GM19468 (cell line): ENCODE data around the gene GDF9.
A peak's percentile ranks its signal among the peaks of the same experiment; 100 is the strongest.

Experiments
- ATAC-seq: cut with Tn5 transposase; IDR thresholded peaks from one replicate; pipeline ENCODE4 v1.9.1; 2021; ENCODE audit warnings: mild to moderate bottlenecking, moderate library complexity, moderate number of reproducible peaks; ENCODE audit not compliant: unreplicated experiment; ENCODE audit errors: extremely low read depth

Gene GDF9

DNA sequence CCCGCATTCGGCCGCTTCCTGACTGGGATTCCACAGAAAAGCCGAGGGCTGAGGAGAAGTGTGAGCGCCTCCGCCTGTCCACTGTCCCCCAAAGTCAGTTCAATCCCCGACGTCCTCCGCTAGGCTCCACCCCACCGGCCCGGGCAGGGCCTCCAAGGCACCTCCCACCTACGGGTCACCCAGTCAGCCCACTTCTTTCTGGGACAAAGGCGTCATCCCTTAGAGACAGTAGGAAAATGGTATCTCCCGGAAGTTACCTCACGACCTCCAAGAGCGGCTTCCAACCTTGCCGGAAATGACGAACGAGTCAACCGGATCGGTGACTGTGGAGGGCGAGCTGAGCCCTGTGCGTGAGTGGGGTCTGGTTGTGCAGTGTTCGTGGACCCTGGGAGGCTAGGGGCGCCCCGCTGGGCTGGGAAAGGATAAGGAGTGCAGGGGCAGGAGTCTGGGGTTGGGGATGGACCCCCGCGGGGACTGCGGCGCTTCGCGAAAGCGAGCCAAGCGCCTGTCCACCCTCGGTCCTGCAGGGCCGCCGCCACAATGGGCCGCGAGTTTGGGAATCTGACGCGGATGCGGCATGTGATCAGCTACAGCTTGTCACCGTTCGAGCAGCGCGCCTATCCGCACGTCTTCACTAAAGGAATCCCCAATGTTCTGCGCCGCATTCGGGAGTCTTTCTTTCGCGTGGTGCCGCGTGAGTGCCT, at the start of gene GDF9, which contains the start of gene UQCRQ:
TSS of gene GDF9 (minus strand) at position 128 of the 704 bp plus-strand sequence. CDS start 1,936 bp downstream, outside the sequence.
TSS of gene UQCRQ (plus strand) at position 301 of the 704 bp plus-strand sequence. CDS start at position 541, 240 bp downstream.
- peak; percentile 89 for ATAC-seq

- ATAC-seq = no peak
Measured at GRCh38 chr5:132915681-132916080, 49.4 kb upstream of the GDF9 start.

DNA sequence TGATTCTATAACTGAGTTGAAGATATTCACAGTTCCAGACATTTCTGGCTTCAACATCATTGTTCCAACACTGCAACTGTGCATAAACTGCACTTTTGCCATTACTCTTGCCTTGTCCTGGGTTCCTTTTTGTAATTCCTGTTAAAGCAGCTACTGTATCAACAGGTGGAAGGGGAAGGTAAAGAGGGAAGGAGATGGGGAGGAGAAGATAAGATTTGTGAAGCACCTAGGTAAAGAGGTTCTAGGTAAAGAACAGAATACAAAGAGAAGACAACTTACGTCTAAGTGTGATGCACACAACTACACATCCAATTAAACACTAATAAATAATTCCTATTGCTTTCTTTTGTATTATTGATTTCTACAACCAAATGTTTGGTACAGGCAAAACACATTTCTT, 43.4 kb upstream of the GDF9 start:
- ATAC-seq = no peak

- no peak for ATAC-seq
Measured at GRCh38 chr5:132907161-132907560, 40.9 kb upstream of the GDF9 start.

DNA sequence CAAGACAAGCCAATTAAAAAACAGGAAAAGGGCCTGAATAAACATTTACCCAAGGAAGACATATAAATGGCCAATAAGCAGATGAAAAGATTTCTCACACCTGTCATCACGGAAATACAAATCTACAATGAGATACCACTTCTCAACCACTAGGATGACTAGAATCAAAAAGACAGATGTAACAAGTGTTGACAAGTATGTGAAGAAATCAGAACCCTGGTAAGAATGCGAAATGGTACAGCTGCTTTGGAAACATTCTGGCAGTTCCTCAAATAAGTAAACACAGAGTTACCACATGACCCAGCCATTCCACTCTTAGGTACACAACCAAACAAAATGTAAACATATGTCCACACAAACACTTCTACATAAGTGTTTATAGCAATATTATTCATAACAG, 39.7 kb upstream of the GDF9 start:
- no peak for ATAC-seq

DNA sequence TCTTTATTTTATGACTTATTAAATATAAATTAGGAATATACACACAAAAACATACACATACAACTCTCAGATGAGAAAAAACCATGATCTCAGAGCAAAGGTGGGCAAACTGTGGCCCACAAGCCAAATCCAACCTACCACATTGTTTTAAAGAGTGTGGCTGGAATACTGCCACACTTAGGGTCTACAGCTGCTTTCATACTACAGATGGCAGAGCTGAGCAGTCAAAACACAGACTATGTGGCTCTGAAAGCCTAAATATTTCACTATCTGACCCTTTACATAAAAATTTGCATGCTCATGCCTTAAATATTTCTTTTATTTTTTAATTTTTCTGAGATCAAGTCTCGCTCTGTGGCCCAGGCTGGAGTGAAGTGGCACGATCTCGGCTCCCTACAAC, 35.5 kb upstream of the GDF9 start:
- ATAC-seq = no peak

GRCh38 chr5:132901036-132901435, 34.8 kb upstream of the GDF9 start:
- ATAC-seq = no peak

GRCh38 chr5:132898094-132898493, 31.8 kb upstream of the GDF9 start:
- no peak for ATAC-seq

GRCh38 chr5:132896685-132897084, 30.4 kb upstream of the GDF9 start:
- no peak for ATAC-seq

- ATAC-seq = no peak
Measured at GRCh38 chr5:132895719-132896305, 29.5 kb upstream of the GDF9 start.

- no peak for ATAC-seq
Measured at GRCh38 chr5:132890817-132891216, 24.5 kb upstream of the GDF9 start.

DNA sequence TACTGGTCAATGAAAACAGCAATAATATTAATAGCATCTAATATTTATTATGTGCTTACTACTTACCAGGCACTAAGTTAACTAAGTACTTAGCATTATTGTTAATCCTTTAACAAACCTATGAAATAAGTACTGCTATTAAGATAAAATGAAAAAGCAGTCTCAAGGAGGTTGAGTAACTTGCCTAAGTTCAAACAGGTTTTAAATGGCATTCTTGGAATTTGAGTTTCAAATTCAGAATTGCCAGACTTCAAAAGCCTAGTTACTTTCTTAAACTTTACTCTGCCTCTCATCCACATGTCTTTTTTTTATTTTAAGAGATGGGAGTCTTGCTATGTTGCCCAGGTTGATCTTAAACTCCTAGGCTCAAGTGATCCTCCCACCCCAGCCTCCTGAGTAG, 23.2 kb upstream of the GDF9 start:
- no peak for ATAC-seq

DNA sequence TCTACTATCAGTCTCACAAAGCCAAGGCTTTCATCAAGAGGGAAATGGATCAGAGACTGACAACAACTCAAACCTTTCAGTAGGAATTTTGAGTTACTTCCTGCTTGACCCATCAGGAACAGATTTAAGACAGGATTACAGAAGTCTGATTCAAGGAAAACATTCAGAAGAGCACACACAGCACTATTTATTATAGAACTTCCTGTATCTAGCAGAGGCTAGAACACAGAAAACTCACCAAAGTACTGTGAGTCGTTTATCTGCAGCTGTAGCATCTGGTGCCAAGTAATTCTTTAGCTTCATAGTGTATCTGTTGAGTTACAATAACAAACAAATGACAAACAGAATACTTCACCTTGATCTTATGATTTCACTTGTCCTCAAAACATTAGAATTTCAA, 21.0 kb upstream of the GDF9 start:
- no peak for ATAC-seq

DNA sequence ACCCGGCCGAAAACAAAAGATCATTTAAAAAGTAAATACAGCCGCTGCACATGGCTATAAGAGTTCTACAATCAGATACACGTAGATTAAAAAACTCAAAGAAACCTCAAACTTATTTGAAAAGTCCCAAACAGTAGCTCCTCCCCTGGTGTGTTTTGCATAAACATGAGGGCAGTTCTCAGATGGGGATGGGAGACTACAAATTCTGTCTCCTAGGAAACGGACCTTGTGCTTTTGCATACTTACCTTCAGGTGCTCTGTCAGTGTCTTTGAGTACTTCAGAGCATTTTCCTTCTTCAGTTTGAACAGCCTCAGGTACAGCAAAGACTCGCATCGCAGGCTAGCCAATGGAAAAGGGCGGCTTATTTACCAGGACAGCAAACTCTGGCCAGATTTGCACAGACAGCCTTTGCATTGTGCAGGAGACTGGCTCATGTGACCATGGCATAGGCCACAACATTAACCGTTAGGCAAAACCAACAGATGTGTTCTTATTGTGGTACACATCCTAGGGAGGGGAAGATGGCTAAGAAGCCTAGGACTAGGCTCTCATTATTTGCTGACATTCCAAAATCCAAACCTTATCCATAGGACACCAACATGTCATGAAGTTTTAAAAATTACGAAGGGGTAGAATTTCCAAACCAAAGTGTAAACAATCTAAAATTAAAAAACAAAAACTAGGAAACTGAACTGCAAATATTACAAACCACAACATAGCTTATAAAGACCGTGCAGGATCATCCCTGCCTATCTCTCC, 20.0 kb upstream of the GDF9 start:
- ATAC-seq = no peak

GRCh38 chr5:132884548-132884947, 18.3 kb upstream of the GDF9 start:
- no peak for ATAC-seq

DNA sequence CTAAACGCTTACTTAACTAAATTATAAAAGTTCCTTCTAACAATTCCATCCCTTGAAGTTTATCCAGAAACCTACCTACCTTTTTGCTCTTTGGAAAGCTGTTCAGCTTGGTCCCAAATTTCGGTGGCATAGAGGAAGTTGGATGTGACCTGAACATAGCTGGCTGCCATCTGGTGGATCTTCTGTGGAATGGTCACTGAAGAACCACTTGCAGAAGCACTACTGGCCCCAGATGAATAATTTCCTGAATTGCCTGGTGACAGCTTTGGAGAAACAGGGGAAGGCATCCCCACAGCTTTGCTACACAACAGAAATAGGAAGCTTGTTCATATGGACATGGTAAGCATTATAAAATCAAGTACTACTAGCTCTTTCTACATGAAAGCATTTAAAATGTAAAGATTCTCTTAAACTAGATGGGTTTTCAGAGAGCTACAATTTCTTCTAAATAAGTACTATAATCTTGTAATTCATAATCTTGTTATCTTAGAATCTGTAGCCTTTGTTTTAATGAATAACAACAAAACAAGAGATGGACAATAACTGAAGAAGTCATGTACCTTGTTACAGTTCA, 17.1 kb upstream of the GDF9 start:
- ATAC-seq = no peak

GRCh38 chr5:132877938-132878337, 11.7 kb upstream of the GDF9 start:
- no peak for ATAC-seq

- ATAC-seq = no peak
Measured at GRCh38 chr5:132877466-132877865, 11.2 kb upstream of the GDF9 start.

DNA sequence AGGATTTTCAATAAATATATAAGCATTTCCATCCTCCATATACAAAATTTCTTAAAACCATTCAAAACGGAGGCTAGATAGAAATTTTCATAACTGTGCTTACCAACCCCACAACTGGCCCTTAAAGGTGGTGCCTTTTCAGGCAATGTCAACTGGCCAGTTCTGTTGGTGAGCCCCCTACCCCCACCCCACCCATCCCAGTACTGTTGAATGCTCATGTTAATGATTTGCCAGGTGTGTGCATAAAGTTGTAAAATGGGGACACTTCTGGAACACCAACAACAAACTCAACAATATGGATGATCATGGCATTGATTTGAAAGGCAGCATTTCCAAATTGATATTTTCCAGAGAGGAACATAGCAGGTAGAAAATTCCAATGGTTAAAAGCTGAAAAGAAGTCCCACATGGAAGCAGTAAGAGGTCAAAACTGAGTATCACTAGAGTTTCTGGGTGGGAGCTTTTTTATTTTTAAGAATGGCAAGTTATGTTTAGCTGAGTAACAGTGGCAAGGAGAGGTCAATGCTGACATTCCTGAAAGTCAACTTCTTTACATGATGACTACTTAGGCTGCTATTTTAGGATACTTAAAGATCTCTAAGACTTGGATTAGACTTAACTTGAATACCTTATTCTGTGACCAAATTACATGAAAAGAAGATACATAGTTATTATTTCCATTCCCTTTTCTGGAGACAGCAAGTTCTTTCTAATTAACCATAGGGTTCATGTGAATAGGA, 9.9 kb upstream of the GDF9 start:
- ATAC-seq = no peak

DNA sequence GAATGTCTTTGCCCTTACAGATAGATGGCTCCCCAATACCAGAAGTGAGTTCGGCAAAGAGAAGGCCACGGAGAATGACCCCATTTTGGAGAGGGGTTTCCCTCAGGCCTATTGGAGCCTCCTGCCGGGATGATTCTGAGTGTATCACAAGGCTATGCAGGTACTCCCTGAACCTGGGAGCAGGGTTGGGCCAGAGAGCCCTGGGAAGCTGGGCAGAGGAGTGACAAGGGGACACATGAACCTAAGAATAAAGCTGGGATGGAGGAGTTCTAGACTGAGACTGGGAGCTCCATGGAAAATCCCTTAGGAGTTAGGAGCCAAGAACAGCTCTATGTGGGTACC, 7.6 kb upstream of the GDF9 start:
- no peak for ATAC-seq
